ENCODE results near the gene ZNF277.

ZNF277 gene

GRCh38 chr7:112185005-112185834 is 21.3 kb upstream of the ZNF277 start:
- no peak for DNase-seq

GRCh38 chr7:112186300-112186699 is 20.2 kb upstream of the ZNF277 start:
- no peak for DNase-seq

GRCh38 chr7:112188257-112188656 is 18.2 kb upstream of the ZNF277 start:
- DNase-seq, result no peak

- DNase-seq, result no peak
These were observed 16.8 kb upstream of the ZNF277 start for GRCh38 chr7:112189691-112190090.

- no peak for DNase-seq
These were observed 16.4 kb upstream of the ZNF277 start for GRCh38 chr7:112190120-112190519.

GRCh38 chr7:112192236-112193154 is 14.0 kb upstream of the ZNF277 start:
- DNase-seq, result no peak

- DNase-seq, result no peak
These were observed 12.5 kb upstream of the ZNF277 start for GRCh38 chr7:112193915-112194502.

GRCh38 chr7:112195717-112196116 is 10.8 kb upstream of the ZNF277 start:
- no peak for DNase-seq

- no peak for DNase-seq
These were observed 9.2 kb upstream of the ZNF277 start for GRCh38 chr7:112197322-112197721.

- peak; percentile 26 to 54 for DNase-seq
These were observed 7.3 kb upstream of the ZNF277 start for GRCh38 chr7:112199035-112199655.

GRCh38 chr7:112199672-112200071 is 6.8 kb upstream of the ZNF277 start:
- DNase-seq, result no peak

GRCh38 chr7:112201411-112201810 is 5.1 kb upstream of the ZNF277 start:
- DNase-seq, result no peak

GRCh38 chr7:112201839-112202238 is 4.7 kb upstream of the ZNF277 start:
- DNase-seq, result no peak

- peak; percentile 9 to 34 for DNase-seq
These were observed 3.7 kb upstream of the ZNF277 start for GRCh38 chr7:112202816-112203215.

GRCh38 chr7:112203365-112203739 is 3.1 kb upstream of the ZNF277 start:
- no peak for DNase-seq

GRCh38 chr7:112204499-112205342 is 1.8 kb upstream of the ZNF277 start:
- DNase-seq, result peak; percentile 20 to 34

GRCh38 chr7:112205343-112206237 is 905 bp upstream of the ZNF277 start:
- peak; percentile 7 to 30 for DNase-seq

GRCh38 chr7:112206991-112207592 is 597 bp downstream of the ZNF277 start:
- no peak for DNase-seq

- DNase-seq, result no peak
These were observed 1.3 kb downstream of the ZNF277 start for GRCh38 chr7:112207765-112208164.

- no peak for DNase-seq
These were observed 4.9 kb downstream of the ZNF277 start for GRCh38 chr7:112211348-112211907.

Data from AML-193 (cell line).